NCI-H2227 (cell line): ENCODE results near the gene ZMYND15.
"Not testable (repeated sequence)": the region's sequence is repeated elsewhere in the genome, so short reads cannot be mapped to it uniquely, and the experiment has no call there.

Experiments used
- DNase-seq: peaks from one replicate; lab custom pipeline; 2025; ENCODE audit not compliant: unreplicated experiment; lab: John Stamatoyannopoulos, UW

Gene ZMYND15

GRCh38 chr17:4739122-4740024 lies at the start of gene ZMYND15, which contains the start of gene CXCL16:
Gene ZMYND15 (plus strand): TSS chr17:4739833. CDS start chr17:4740549, 716 bp downstream.
Gene CXCL16 (minus strand): TSS chr17:4739928. CDS start chr17:4739339, 589 bp downstream.
- DNase-seq: no peak

GRCh38 chr17:4689872-4690271 lies 49.8 kb upstream of the ZMYND15 start:
- DNase-seq: not testable (repeated sequence)

GRCh38 chr17:4690745-4691144 lies 48.9 kb upstream of the ZMYND15 start:
- no peak for DNase-seq

GRCh38 chr17:4691686-4692085 lies 47.9 kb upstream of the ZMYND15 start:
- DNase-seq: no peak

GRCh38 chr17:4693416-4693815 lies 46.2 kb upstream of the ZMYND15 start:
- DNase-seq: no peak

GRCh38 chr17:4696437-4696805 lies 43.2 kb upstream of the ZMYND15 start:
- DNase-seq: no peak

- not testable (repeated sequence) for DNase-seq
These were observed 40.1 kb upstream of the ZMYND15 start for GRCh38 chr17:4699401-4700056.

- DNase-seq: no peak
These were observed 38.5 kb upstream of the ZMYND15 start for GRCh38 chr17:4701116-4701515.

GRCh38 chr17:4703330-4703691 lies 36.3 kb upstream of the ZMYND15 start:
- no peak for DNase-seq

- not testable (repeated sequence) for DNase-seq
These were observed 35.1 kb upstream of the ZMYND15 start for GRCh38 chr17:4704574-4704907.

- DNase-seq: no peak
These were observed 34.6 kb upstream of the ZMYND15 start for GRCh38 chr17:4704991-4705390.

- no peak for DNase-seq
These were observed 33.5 kb upstream of the ZMYND15 start for GRCh38 chr17:4706121-4706520.

GRCh38 chr17:4708436-4708835 lies 31.2 kb upstream of the ZMYND15 start:
- DNase-seq: peak; percentile 62

- peak; percentile 98 for DNase-seq
These were observed 29.6 kb upstream of the ZMYND15 start, which contains the start of gene ARRB2 for GRCh38 chr17:4709794-4710692. Gene ARRB2 (plus strand): TSS chr17:4710632. CDS start chr17:4710722, 90 bp downstream.

GRCh38 chr17:4710693-4711634 lies 28.7 kb upstream of the ZMYND15 start:
- DNase-seq: peak; percentile 45

- no peak for DNase-seq
These were observed 27.9 kb upstream of the ZMYND15 start for GRCh38 chr17:4711661-4712181.

- no peak for DNase-seq
These were observed 27.1 kb upstream of the ZMYND15 start for GRCh38 chr17:4712526-4712925.

- DNase-seq: not testable (repeated sequence)
These were observed 25.1 kb upstream of the ZMYND15 start for GRCh38 chr17:4714340-4715062.

- DNase-seq: no peak
These were observed 24.4 kb upstream of the ZMYND15 start for GRCh38 chr17:4715063-4715744.
